CD4-positive, CD25-positive, alpha-beta regulatory T cell (primary cell): ENCODE measurements around the gene RTF2. TPM values are rescaled to one million over a fixed set of nuclear protein-coding genes. Genes with fewer than 3 reads are reported as not detected.

Source experiments
- ATAC-seq, 2 donors: fragments of 150-1000 bp; cut with Tn5 transposase; one replicate each; pipeline ENCODE4 v1.10.0; 2021; ENCODE audit warnings: low read depth in 2 of 2, moderate number of reproducible peaks in 2 of 2, moderate library complexity in 1 of 2
- DNase-seq, 3 donors: peaks; one replicate each; pipeline versions ENCODE4 v3.0.0 to v3.0.0-alpha.2; 2012 to 2022; ENCODE audit warnings: mixed read lengths in 1 of 3
- H3K27ac ChIP-seq: one replicate; pipeline ENCODE4 v1.7.0; 2013; ENCODE audit warnings: mild to moderate bottlenecking, low read length; ENCODE audit not compliant: insufficient read depth, poor library complexity, severe bottlenecking
- H3K27me3 ChIP-seq: one replicate; pipeline ENCODE4 v1.7.0; 2013; ENCODE audit warnings: low read length; ENCODE audit not compliant: control insufficient read depth, insufficient read depth
- H3K36me3 ChIP-seq: one replicate; pipeline ENCODE4 v1.7.0; 2013; ENCODE audit warnings: mild to moderate bottlenecking, low read length, moderate library complexity; ENCODE audit not compliant: control insufficient read depth, insufficient read depth
- H3K4me1 ChIP-seq: 2 replicates; pipeline ENCODE4 v1.7.0; 2013; ENCODE audit warnings: mild to moderate bottlenecking, low read length; ENCODE audit not compliant: insufficient read depth, control insufficient read depth, poor library complexity, severe bottlenecking
- H3K4me3 ChIP-seq: one replicate; pipeline ENCODE4 v1.7.0; 2013; ENCODE audit warnings: low read depth, mild to moderate bottlenecking, low read length, moderate library complexity
- H3K9me3 ChIP-seq, 2 experiments: 1 replicate in 1 of 2; 2 replicates in 1 of 2; pipeline ENCODE4 v1.7.0; 2013; ENCODE audit warnings: low read length in 2 of 2, mild to moderate bottlenecking in 1 of 2, moderate library complexity in 1 of 2; ENCODE audit not compliant: control insufficient read depth in 2 of 2
- H3K27ac Mint-ChIP-seq, 3 donors: one replicate each; pipeline ENCODE4 v1.8.0; 2020 to 2022; ENCODE audit warnings: mild to moderate bottlenecking in 3 of 3, mixed read lengths in 3 of 3, moderate library complexity in 2 of 3
- H3K27me3 Mint-ChIP-seq: one replicate; pipeline ENCODE4 v1.8.0; 2022; ENCODE audit warnings: mild to moderate bottlenecking, mixed read lengths
- H3K36me3 Mint-ChIP-seq: one replicate; pipeline ENCODE4 v1.8.0; 2020; ENCODE audit warnings: mixed read lengths
- H3K4me1 Mint-ChIP-seq, 4 donors: one replicate each; pipeline ENCODE4 v1.8.0; 2020 to 2022; ENCODE audit warnings: mixed read lengths in 4 of 4, mild to moderate bottlenecking in 1 of 4
- H3K4me3 Mint-ChIP-seq, 4 donors: one replicate each; pipeline ENCODE4 v1.8.0; 2020 to 2022; ENCODE audit warnings: mild to moderate bottlenecking in 4 of 4, mixed read lengths in 4 of 4, moderate library complexity in 3 of 4
- H3K9me3 Mint-ChIP-seq, 7 donors: one replicate each; pipeline ENCODE4 v1.8.0; 2020 to 2022; ENCODE audit warnings: mixed read lengths in 7 of 7, mild to moderate bottlenecking in 3 of 7, moderate library complexity in 2 of 7
- polyA plus RNA-seq, 4 donors: library from polyadenylated mRNA; unstranded; fragments of 300-500 nt; fragmentation: Illumina TruSeq; gene quantifications; one replicate each; pipeline ENCODE4 v1.2.3, GENCODE V29; 2021
- total RNA-seq: library from RNA; stranded (reverse); gene quantifications from one replicate; pipeline ENCODE4 v1.2.3, GENCODE V29; 2022

RTF2 gene
- total and polyA plus RNA-seq, 5 donors from 2014 or later, result 74.3 to 133 (median 121) TPM

DNA sequence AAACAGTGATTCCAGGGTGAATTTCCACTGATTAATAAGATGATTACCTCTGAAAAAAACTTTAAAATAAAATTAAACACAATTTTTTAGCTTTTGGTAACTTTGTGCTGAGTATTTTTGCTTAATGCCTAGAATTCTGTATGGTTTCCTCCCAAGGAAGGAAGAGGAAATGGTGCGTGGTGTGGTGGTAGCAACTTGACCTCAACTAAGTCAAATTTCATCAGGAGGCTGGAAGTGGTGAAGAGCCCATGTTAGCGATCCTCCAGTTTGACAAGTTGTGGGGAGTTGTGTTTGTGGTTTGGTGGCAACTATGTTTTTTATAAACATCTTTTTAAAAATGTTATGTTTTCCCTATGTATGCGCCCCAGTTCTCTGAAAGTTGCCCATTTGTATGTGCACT lies 5.0 kb upstream of the RTF2 start:
- peak overlapping the region in 2 of 4 donors; percentile 51 for H3K4me3 Mint-ChIP-seq
- Histone ChIP-seq H3K36me3 (peaks cover 5% of the 10 kb centered on the region), H3K27ac (no peak overlapping the region), H3K9me3 (no peaks in the 10 kb centered on the region), H3K4me1 (peaks cover 12% of the 10 kb centered on the region), H3K4me3 (no peak overlapping the region), H3K27me3 (no peaks in the 10 kb centered on the region)
- no peaks in the 10 kb centered on the region for H3K9me3 Mint-ChIP-seq
- H3K27me3 Mint-ChIP-seq, result no peaks in the 10 kb centered on the region
- H3K4me1 Mint-ChIP-seq, result peaks cover 6 to 26% (median 14%) of the 10 kb centered on the region in 4 donors
- peak in 1 of 3 donors; percentile 46 for DNase-seq
- ATAC-seq, result no peak
- H3K36me3 Mint-ChIP-seq, result no peaks in the 10 kb centered on the region
- no peak overlapping the region for H3K27ac Mint-ChIP-seq

DNA sequence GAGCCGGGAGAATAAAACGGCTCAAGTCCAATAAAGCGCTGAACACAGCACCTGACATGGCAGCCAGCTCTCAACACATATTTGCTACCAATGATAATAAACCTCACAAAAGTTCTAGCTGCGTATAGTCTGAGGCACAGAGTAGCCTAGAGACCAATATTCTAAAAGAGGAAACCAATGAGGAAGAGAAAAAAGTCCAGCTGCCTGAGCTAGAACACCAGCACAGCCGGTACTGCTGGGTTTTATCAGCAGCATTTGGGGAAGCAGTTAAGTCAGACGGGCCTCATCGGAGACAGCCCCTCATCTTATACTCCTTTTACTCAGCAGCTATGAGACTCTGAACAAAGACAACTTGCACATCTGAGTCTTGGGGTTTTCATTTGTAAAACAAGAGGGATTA lies 2.4 kb upstream of the RTF2 start:
- Histone ChIP-seq H3K27me3 (no peaks in the 10 kb centered on the region), H3K4me1 (peaks cover 24% of the 10 kb centered on the region), H3K9me3 (no peaks in the 10 kb centered on the region), H3K27ac (no peak overlapping the region), H3K4me3 (no peak overlapping the region), H3K36me3 (no peaks in the 10 kb centered on the region)
- peak overlapping the region in 2 of 4 donors; percentile 53 to 75 for H3K4me3 Mint-ChIP-seq
- ATAC-seq (no peak), DNase-seq (no peak)
- peaks cover 13 to 35% (median 26%) of the 10 kb centered on the region in 4 donors for H3K4me1 Mint-ChIP-seq
- H3K36me3 Mint-ChIP-seq, result peaks cover 4% of the 10 kb centered on the region
- no peaks in the 10 kb centered on the region for H3K9me3 Mint-ChIP-seq
- H3K27ac Mint-ChIP-seq, result no peak overlapping the region
- H3K27me3 Mint-ChIP-seq, result no peaks in the 10 kb centered on the region

DNA sequence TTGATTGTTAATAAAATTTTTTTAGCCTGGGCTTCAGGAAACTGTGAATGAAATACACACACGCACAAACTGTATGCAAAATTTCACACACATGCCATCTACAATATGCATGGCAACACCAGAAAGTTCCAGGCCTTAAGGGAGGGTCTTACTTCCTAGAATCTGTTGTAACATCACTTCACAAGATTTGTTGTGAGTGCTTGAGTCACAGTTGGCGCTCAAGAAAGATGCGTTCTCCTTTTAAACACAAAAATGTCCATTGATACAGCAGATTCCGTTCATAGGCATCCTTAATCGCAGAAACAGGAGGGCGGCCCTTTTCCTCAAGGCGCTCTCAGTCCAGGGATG lies 485 bp upstream of the RTF2 start:
- H3K27ac Mint-ChIP-seq, result peak overlapping the region; percentile 95 to 100 (median 100)
- peak overlapping the region; percentile 93 to 99 (median 98) for H3K4me3 Mint-ChIP-seq
- H3K4me1 ChIP-seq, result peaks cover 24% of the 10 kb centered on the region
- H3K9me3 Mint-ChIP-seq, result no peaks in the 10 kb centered on the region
- peaks cover 6% of the 10 kb centered on the region for H3K36me3 Mint-ChIP-seq
- H3K27me3 ChIP-seq, result no peaks in the 10 kb centered on the region
- peaks cover 3% of the 10 kb centered on the region for H3K36me3 ChIP-seq
- no peak for ATAC-seq
- H3K4me3 ChIP-seq, result peak overlapping the region; percentile 82
- H3K27ac ChIP-seq, result peak overlapping the region; percentile 91
- H3K4me1 Mint-ChIP-seq, result peaks cover 13 to 42% (median 25%) of the 10 kb centered on the region in 4 donors
- no peaks in the 10 kb centered on the region for H3K9me3 ChIP-seq
- no peak for DNase-seq
- no peaks in the 10 kb centered on the region for H3K27me3 Mint-ChIP-seq

DNA sequence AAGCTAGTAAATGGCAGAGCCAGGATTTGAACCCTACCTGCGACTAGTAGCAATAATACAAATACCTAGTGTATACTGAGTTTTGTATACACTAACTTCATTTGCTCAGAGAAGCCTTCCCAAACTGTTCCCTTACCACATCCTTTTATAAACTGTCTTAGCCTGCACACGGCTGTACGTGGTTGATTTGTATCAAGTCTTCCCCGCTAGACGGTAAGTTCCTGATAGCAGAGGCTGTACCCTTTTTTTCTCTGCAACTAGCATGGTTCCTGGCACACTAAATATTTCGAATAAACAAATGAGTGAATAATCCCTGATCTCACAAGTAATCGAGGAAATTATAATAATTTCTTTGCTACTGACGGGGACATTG lies 636 bp downstream of the RTF2 start:
- Mint-ChIP-seq H3K27ac (peak overlapping the region in 2 of 3 donors; percentile 100), H3K4me1 (peaks cover 7 to 37% (median 21%) of the 10 kb centered on the region in 4 donors), H3K36me3 (peaks cover 14% of the 10 kb centered on the region), H3K27me3 (no peaks in the 10 kb centered on the region), H3K9me3 (no peaks in the 10 kb centered on the region), H3K4me3 (peak overlapping the region; percentile 93 to 99 (median 98))
- Histone ChIP-seq H3K27ac (peak overlapping the region; percentile 91), H3K4me3 (peak overlapping the region; percentile 98), H3K9me3 (no peaks in the 10 kb centered on the region), H3K27me3 (no peaks in the 10 kb centered on the region), H3K36me3 (peaks cover 14% of the 10 kb centered on the region), H3K4me1 (peaks cover 21% of the 10 kb centered on the region)
- ATAC-seq (no peak), DNase-seq (peak in 1 of 3 donors; percentile 15)

DNA sequence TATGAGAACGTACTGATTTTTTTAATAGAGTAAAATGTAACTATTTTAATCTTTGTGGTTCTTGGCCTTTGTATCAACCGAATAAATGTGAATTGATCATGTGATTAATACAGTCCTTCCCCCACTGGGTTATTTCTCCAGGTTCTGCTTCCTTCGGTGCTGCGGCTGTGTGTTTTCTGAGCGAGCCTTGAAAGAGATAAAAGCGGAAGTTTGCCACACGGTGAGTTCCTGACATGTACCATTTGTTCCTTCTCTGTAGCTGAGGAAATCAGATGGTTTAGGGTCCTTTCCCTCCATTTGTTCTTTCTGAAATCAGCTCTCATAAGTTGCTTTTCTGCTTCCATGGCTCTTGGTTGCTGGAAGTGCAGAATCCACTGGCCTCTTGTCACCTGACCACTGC lies 15.5 kb downstream of the RTF2 start:
- Mint-ChIP-seq H3K9me3 (peaks cover 0 to 1% (median 0%) of the 10 kb centered on the region in 7 donors), H3K27ac (peak overlapping the region; percentile 81 to 83 (median 82)), H3K4me3 (peak overlapping the region in 3 of 4 donors; percentile 55 to 73 (median 68)), H3K27me3 (no peaks in the 10 kb centered on the region), H3K4me1 (peaks cover 15 to 40% (median 32%) of the 10 kb centered on the region in 4 donors), H3K36me3 (peaks cover 65% of the 10 kb centered on the region)
- Histone ChIP-seq H3K27me3 (no peaks in the 10 kb centered on the region), H3K4me1 (no peaks in the 10 kb centered on the region), H3K36me3 (peaks cover 76% of the 10 kb centered on the region), H3K27ac (no peak overlapping the region), H3K4me3 (peak overlapping the region; percentile 22), H3K9me3 (no peaks in the 10 kb centered on the region)
- ATAC-seq, result no peak
- DNase-seq, result peak in 1 of 3 donors; percentile 20

DNA sequence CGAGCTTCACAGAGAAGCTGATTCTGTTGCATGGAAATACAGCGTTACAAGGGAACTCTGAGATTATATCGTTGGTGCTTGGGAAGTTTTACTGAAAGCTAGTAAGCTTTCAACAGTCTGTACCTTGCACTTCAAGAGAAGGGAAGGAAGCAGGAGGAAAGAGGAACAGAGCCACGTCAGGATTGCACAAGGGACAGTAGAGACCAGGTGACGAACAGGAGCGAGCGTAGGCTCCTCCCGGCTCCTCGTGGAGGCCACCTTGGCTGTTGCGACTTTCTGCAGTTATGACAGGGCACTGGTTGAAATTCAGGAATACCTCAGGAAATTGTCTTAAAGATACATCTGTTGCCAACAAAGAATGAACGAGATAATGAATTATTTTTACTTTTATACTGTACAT lies 18.8 kb downstream of the RTF2 start:
- Mint-ChIP-seq H3K4me1 (peaks cover 5 to 36% (median 28%) of the 10 kb centered on the region in 4 donors), H3K27ac (peak overlapping the region in 1 of 3 donors; percentile 74), H3K27me3 (no peaks in the 10 kb centered on the region), H3K9me3 (peaks cover 0 to 1% (median 0%) of the 10 kb centered on the region in 7 donors), H3K36me3 (peaks cover 72% of the 10 kb centered on the region), H3K4me3 (no peak overlapping the region)
- DNase-seq (no peak), ATAC-seq (no peak)
- H3K27ac ChIP-seq, result no peak overlapping the region
- H3K27me3 ChIP-seq, result no peaks in the 10 kb centered on the region
- no peaks in the 10 kb centered on the region for H3K9me3 ChIP-seq
- peaks cover 73% of the 10 kb centered on the region for H3K36me3 ChIP-seq
- H3K4me3 ChIP-seq, result no peak overlapping the region
- no peaks in the 10 kb centered on the region for H3K4me1 ChIP-seq

DNA sequence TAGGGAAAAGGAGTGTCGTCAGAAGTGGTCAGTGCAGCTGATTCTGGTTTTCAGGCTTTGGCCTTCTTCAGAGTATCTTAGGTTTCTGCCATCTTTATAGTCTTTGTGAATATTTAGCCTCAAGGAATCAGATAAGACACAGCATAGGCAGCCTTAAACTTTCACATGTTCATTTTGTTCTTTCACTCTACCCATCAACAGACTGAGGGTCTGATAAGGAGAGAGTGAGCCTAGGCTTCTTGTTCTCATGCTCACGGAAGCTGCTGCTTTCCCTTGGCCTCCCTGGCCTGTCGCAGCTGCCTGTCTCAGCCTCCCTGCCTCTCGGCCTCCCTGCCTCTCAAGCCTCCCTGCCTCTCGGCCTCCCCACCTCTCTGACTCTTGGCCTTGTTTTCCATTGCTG lies 20.1 kb downstream of the RTF2 start:
- no peaks in the 10 kb centered on the region for H3K9me3 ChIP-seq
- peaks cover 72% of the 10 kb centered on the region for H3K36me3 Mint-ChIP-seq
- H3K4me1 Mint-ChIP-seq, result peaks cover 4 to 26% (median 19%) of the 10 kb centered on the region in 4 donors
- DNase-seq, result no peak
- peaks cover 0 to 1% (median 0%) of the 10 kb centered on the region in 7 donors for H3K9me3 Mint-ChIP-seq
- peak overlapping the region in 2 of 3 donors; percentile 14 to 50 for H3K27ac Mint-ChIP-seq
- H3K27ac ChIP-seq, result no peak overlapping the region
- peaks cover 67% of the 10 kb centered on the region for H3K36me3 ChIP-seq
- no peaks in the 10 kb centered on the region for H3K27me3 Mint-ChIP-seq
- H3K27me3 ChIP-seq, result no peaks in the 10 kb centered on the region
- H3K4me1 ChIP-seq, result no peaks in the 10 kb centered on the region
- H3K4me3 Mint-ChIP-seq, result no peak overlapping the region
- no peak overlapping the region for H3K4me3 ChIP-seq
- no peak for ATAC-seq

DNA sequence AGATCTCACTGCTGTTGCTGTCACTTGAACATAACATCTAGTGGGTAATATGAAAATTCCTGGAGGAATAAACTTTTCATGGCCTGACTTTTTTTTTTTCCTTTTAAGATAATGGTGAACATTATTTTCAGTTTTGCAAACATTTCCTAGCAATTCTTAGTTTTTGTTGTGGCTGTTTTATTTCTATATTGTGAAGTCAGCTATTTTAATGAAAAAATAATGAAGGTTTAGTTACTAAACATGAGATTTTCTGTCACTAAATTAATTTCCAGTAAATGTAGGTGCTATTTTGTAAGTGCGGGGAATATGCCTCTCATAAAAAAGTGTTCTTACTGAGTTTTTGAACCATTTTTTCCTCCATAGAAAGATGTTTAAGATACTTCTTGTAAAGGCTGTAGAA lies 32.7 kb downstream of the RTF2 start:
- Histone ChIP-seq H3K9me3 (peaks cover 0 to 2% of the 10 kb centered on the region in 2 experiments), H3K36me3 (peaks cover 24% of the 10 kb centered on the region), H3K4me3 (no peak overlapping the region), H3K4me1 (no peaks in the 10 kb centered on the region), H3K27me3 (no peaks in the 10 kb centered on the region), H3K27ac (no peak overlapping the region)
- no peak for ATAC-seq
- Mint-ChIP-seq H3K4me1 (peaks cover 5 to 8% (median 6%) of the 10 kb centered on the region in 4 donors), H3K27me3 (no peaks in the 10 kb centered on the region), H3K4me3 (no peak overlapping the region), H3K27ac (peak overlapping the region in 2 of 3 donors; percentile 41 to 65), H3K9me3 (peaks cover 0 to 2% (median 0%) of the 10 kb centered on the region in 7 donors), H3K36me3 (peaks cover 22% of the 10 kb centered on the region)
- no peak for DNase-seq
